ENCODE measurements around the gene NUCB1. TPM values are rescaled to one million over a fixed set of nuclear protein-coding genes. Genes with fewer than 3 reads are reported as not detected.
"Not testable (repeated sequence)": the region's sequence is repeated elsewhere in the genome, so short reads cannot be mapped to it uniquely, and the experiment has no call there.

Gene NUCB1
- total RNA-seq, 4 donors from 2014 or later: 98.5 to 211 (median 173) TPM

DNA sequence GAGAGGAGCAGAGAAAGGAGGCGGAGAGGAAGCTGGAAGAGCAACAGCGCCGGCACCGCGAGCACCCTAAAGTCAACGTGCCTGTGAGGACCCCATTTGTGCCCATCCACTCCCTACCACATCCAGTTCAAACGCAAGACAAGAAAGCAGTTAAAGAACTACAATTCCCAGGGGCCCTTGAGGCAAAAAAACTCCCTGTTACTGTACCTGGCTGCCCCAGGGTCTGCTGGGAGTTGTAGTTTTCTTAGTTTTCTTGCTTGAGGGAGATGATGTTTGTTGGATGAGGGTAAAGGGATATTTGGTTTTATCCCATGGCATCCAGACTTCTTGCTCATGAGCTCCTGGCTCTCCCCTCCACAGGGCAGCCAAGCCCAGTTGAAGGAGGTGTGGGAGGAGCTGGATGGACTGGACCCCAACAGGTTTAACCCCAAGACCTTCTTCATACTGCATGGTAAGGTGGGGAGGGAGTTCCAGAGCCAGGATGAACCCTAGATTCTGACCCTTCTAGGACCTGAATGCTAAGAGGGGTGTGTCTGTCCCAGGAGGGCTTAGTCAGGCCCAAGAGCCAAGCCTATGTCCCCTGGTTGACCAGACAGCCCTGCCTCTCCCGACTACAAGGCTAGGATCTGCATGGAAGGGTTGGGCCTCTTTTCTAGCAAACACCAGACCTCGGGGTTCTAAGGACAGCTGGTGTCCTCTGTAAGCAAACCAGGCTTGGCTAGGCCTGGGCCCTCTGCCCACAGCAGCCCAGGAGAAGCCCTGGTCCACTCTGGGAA, 13.2 kb downstream of the NUCB1 start:
- TF ChIP-seq CTCF (IDR thresholded peaks at IDR 0.05) (no peak), POLR2A (IDR thresholded peaks at IDR 0.05) (no peak)
- no peaks in the 10 kb centered on the region for H3K36me3 ChIP-seq
- intact Hi-C loops (cut with DNase I; ENCODE audit: low total_unique reads): no loop called here
- no peak overlapping the region for H3K4me3 ChIP-seq
- H3K9me3 ChIP-seq: no peaks in the 10 kb centered on the region
- H3K27me3 ChIP-seq: no peaks in the 10 kb centered on the region
- H3K27ac ChIP-seq: no peak overlapping the region
- DNase-seq: no peak
- no peaks in the 10 kb centered on the region for H3K4me1 ChIP-seq

DNA sequence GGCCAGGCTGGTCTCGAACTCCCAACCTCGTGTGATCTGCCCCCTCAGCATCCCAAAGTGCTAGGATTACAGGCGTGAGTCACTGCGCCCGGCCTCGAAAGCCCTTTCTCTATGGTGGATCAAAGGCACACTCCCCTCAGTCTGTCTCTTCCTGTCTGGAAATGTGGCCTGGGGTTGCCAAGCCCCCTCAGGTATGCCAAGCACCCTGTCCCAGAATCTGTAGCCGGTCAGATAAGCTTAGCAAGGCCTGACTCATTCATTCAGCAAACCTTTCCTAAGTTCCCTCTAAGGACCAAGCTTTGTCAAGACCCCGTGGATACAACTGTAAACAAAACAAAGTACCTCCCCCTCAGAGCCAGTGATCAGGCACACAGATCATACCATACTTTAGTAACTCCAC, 14.1 kb downstream of the NUCB1 start:
- no peaks in the 10 kb centered on the region for H3K27me3 ChIP-seq
- DNase-seq: no peak
- H3K9me3 ChIP-seq: no peaks in the 10 kb centered on the region
- TF ChIP-seq CTCF (IDR thresholded peaks at IDR 0.05) (no peak), POLR2A (IDR thresholded peaks at IDR 0.05) (no peak)
- H3K4me3 ChIP-seq: no peak overlapping the region
- H3K36me3 ChIP-seq: no peaks in the 10 kb centered on the region
- intact Hi-C loops (cut with DNase I; ENCODE audit: low total_unique reads): no loop called here
- no peak overlapping the region for H3K27ac ChIP-seq
- H3K4me1 ChIP-seq: no peaks in the 10 kb centered on the region

DNA sequence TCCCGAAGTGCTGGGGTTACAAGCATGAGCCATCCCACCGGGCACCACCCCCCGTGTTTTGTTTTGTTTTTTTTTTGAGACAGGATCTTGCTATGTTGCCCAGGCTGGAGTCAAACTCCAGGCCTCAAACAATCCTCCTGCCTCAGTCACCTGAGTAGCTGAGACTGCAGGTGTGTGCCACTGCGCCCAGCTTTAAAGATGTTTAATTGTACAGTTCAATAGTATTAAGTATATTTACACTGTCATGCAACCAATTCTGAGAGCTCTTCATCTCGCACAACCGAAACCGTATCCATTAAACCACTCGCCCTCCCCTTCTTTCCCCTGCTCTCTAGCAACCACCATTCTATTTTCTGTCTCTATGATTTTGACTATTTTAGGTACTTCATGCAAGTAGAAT, 15.6 kb downstream of the NUCB1 start:
- DNase-seq: no peak
- intact Hi-C loops (cut with DNase I; ENCODE audit: low total_unique reads): no loop called here
- H3K36me3 ChIP-seq: no peaks in the 10 kb centered on the region
- TF ChIP-seq POLR2A (IDR thresholded peaks at IDR 0.05) (no peak), CTCF (IDR thresholded peaks at IDR 0.05) (no peak)
- H3K4me1 ChIP-seq: no peaks in the 10 kb centered on the region
- H3K9me3 ChIP-seq: no peaks in the 10 kb centered on the region
- H3K4me3 ChIP-seq: no peak overlapping the region
- H3K27me3 ChIP-seq: no peaks in the 10 kb centered on the region
- H3K27ac ChIP-seq: no peak overlapping the region

DNA sequence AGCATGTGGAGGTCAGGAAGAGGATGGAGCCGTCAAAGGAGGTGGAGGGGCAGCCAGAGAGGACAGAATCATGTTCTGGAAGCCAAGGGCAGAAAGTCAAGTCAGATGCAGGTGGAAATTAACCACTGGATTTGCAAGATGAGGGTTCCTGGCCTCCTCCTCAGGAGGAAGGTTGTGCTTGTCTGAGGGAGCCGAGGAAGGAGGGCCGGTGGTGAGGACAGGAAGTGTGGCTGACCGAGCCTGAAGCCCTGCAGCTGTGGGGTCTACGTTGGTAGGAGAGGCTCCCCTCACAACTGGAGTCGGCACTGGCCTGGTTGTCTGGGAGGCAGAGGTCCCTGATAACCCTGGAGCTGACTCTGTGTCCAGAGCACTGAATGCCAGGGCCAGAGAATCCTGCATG, 18.0 kb downstream of the NUCB1 start:
- TF ChIP-seq CTCF (IDR thresholded peaks at IDR 0.05) (no peak), POLR2A (IDR thresholded peaks at IDR 0.05) (no peak)
- no peak overlapping the region for H3K4me3 ChIP-seq
- H3K27me3 ChIP-seq: no peaks in the 10 kb centered on the region
- H3K36me3 ChIP-seq: no peaks in the 10 kb centered on the region
- no peaks in the 10 kb centered on the region for H3K9me3 ChIP-seq
- H3K4me1 ChIP-seq: no peaks in the 10 kb centered on the region
- intact Hi-C loops (cut with DNase I; ENCODE audit: low total_unique reads): no loop called here
- H3K27ac ChIP-seq: no peak overlapping the region
- DNase-seq: no peak

- Histone ChIP-seq H3K4me1 (no peaks in the 10 kb centered on the region), H3K9me3 (no peaks in the 10 kb centered on the region), H3K27ac (no peak overlapping the region), H3K36me3 (no peaks in the 10 kb centered on the region), H3K27me3 (no peaks in the 10 kb centered on the region), H3K4me3 (no peak overlapping the region)
- no peak for DNase-seq
- TF ChIP-seq CTCF (IDR thresholded peaks at IDR 0.05) (no peak), POLR2A (IDR thresholded peaks at IDR 0.05) (no peak)
- intact Hi-C loops (cut with DNase I; ENCODE audit: low total_unique reads): no loop called here
These were observed 18.7 kb downstream of the NUCB1 start for GRCh38 chr19:48918801-48919247.

GRCh38 chr19:48919271-48919670, 19.2 kb downstream of the NUCB1 start:
- H3K27ac ChIP-seq; H3K27me3 ChIP-seq; H3K36me3 ChIP-seq; H3K4me3 ChIP-seq; DNase-seq; H3K4me1 ChIP-seq; intact Hi-C loops (cut with DNase I; ENCODE audit: low total_unique reads); H3K9me3 ChIP-seq: not testable (repeated sequence)

All from uterus (tissue), 4 donors.